Measurements from ENCODE around the gene SCAPER.
"Not testable (repeated sequence)": the region's sequence is repeated elsewhere in the genome, so short reads cannot be mapped to it uniquely, and the experiment has no call there.

SCAPER gene

GRCh38 chr15:76321602-76322001 is 583.5 kb downstream of the SCAPER start:
- Histone ChIP-seq H3K4me1 (no peaks in the 10 kb centered on the region), H3K27ac (no peak overlapping the region), H3K36me3 (ENCODE audit: control insufficient read depth, insufficient read depth, low read length) (no peaks in the 10 kb centered on the region), H3K79me2 (no peaks in the 10 kb centered on the region), H3K4me2 (ENCODE audit: low read length) (no peak overlapping the region), H3K4me3 (ENCODE audit: low read depth, low read length) (no peak overlapping the region), H3K9me3 (ENCODE audit: control insufficient read depth, low read length) (no peaks in the 10 kb centered on the region), H3K27me3 (ENCODE audit: control insufficient read depth, insufficient read depth, low read length) (no peaks in the 10 kb centered on the region), H2AFZ (no peak overlapping the region), H3K9ac (no peak overlapping the region)
- no peak for TF ChIP-seq CTCF (IDR thresholded peaks at IDR 0.05)

DNA sequence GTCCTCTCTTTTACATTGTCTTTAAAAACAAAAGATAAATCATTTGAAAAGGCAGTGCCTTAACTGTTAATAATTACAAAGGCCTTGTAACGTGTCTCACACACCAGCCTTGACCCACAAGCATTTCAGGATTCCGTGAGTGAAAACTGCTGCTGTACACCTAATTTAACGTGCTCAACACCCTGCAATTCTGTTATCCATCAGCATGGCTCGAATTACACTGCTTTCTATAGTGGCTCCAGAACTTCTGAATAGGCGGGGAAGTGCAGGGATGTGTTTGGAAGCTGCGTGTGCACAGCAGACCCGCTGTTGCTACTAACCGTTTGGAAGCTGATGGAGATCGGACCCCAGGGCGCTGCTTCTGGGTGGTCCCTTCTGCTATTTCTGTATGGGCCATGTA is 584.0 kb downstream of the SCAPER start:
- no peaks in the 10 kb centered on the region for H3K4me1 ChIP-seq
- TF ChIP-seq CTCF (IDR thresholded peaks at IDR 0.05) = no peak
- no peak overlapping the region for H3K9ac ChIP-seq
- no peak overlapping the region for H3K4me3 ChIP-seq (ENCODE audit: low read depth, low read length)
- no peak overlapping the region for H3K27ac ChIP-seq
- H3K4me2 ChIP-seq (ENCODE audit: low read length) = no peak overlapping the region
- no peaks in the 10 kb centered on the region for H3K79me2 ChIP-seq
- H3K36me3 ChIP-seq (ENCODE audit: control insufficient read depth, insufficient read depth, low read length) = no peaks in the 10 kb centered on the region
- H3K9me3 ChIP-seq (ENCODE audit: control insufficient read depth, low read length) = no peaks in the 10 kb centered on the region
- H3K27me3 ChIP-seq (ENCODE audit: control insufficient read depth, insufficient read depth, low read length) = no peaks in the 10 kb centered on the region
- H2AFZ ChIP-seq = no peak overlapping the region

- Histone ChIP-seq H3K9me3 (ENCODE audit: control insufficient read depth, low read length) (no peaks in the 10 kb centered on the region), H3K4me3 (ENCODE audit: low read depth, low read length) (no peak overlapping the region), H3K9ac (no peak overlapping the region), H3K79me2 (no peaks in the 10 kb centered on the region), H3K4me1 (no peaks in the 10 kb centered on the region), H2AFZ (no peak overlapping the region), H3K27ac (no peak overlapping the region), H3K36me3 (ENCODE audit: control insufficient read depth, insufficient read depth, low read length) (no peaks in the 10 kb centered on the region), H3K4me2 (ENCODE audit: low read length) (no peak overlapping the region), H3K27me3 (ENCODE audit: control insufficient read depth, insufficient read depth, low read length) (no peaks in the 10 kb centered on the region)
- TF ChIP-seq CTCF (IDR thresholded peaks at IDR 0.05) = no peak
These were observed 585.1 kb downstream of the SCAPER start for GRCh38 chr15:76320012-76320411.

- Histone ChIP-seq H3K4me2 (ENCODE audit: low read length) (no peak overlapping the region), H3K9ac (no peak overlapping the region), H3K4me1 (no peaks in the 10 kb centered on the region), H2AFZ (no peak overlapping the region), H3K79me2 (no peaks in the 10 kb centered on the region), H3K4me3 (ENCODE audit: low read depth, low read length) (no peak overlapping the region), H3K9me3 (ENCODE audit: control insufficient read depth, low read length) (no peaks in the 10 kb centered on the region), H3K36me3 (ENCODE audit: control insufficient read depth, insufficient read depth, low read length) (no peaks in the 10 kb centered on the region), H3K27me3 (ENCODE audit: control insufficient read depth, insufficient read depth, low read length) (no peaks in the 10 kb centered on the region), H3K27ac (no peak overlapping the region)
- TF ChIP-seq CTCF (IDR thresholded peaks at IDR 0.05) = no peak
These were observed 591.4 kb downstream of the SCAPER start for GRCh38 chr15:76313731-76314130.

- not testable (repeated sequence) for H2AFZ ChIP-seq; H3K27me3 ChIP-seq (ENCODE audit: control insufficient read depth, insufficient read depth, low read length); H3K36me3 ChIP-seq (ENCODE audit: control insufficient read depth, insufficient read depth, low read length); H3K27ac ChIP-seq; H3K4me3 ChIP-seq (ENCODE audit: low read depth, low read length); H3K9me3 ChIP-seq (ENCODE audit: control insufficient read depth, low read length); H3K9ac ChIP-seq; H3K79me2 ChIP-seq; H3K4me1 ChIP-seq; H3K4me2 ChIP-seq (ENCODE audit: low read length)
These were observed 592.0 kb downstream of the SCAPER start for GRCh38 chr15:76313175-76313567.
